HEK293T (cell line): Measurements from ENCODE around the gene RTTN.

ENCODE experiments used
- BHLHE40 ChIP-seq: fragments of 450-650 bp; IDR thresholded peaks from 2 replicates; pipeline ENCODE4 v1.6.1; 2016; ENCODE audit warnings: mild to moderate bottlenecking, moderate library complexity, borderline replicate concordance
- FOXK2 ChIP-seq: fragments of 450-650 bp; IDR thresholded peaks from 2 replicates; pipeline ENCODE4 v1.6.1; 2016; ENCODE audit warnings: mild to moderate bottlenecking
- FOXM1 ChIP-seq: fragments of 450-650 bp; IDR thresholded peaks from 2 replicates; pipeline ENCODE4 v1.6.1; 2017; ENCODE audit warnings: mild to moderate bottlenecking, borderline replicate concordance
- HDGF ChIP-seq: fragments of 450-650 bp; IDR thresholded peaks from 2 replicates; pipeline ENCODE4 v1.6.1; 2017; ENCODE audit warnings: antibody characterized with exemption, borderline replicate concordance
- L3MBTL2 ChIP-seq: fragments of 450-650 bp; conservative IDR thresholded peaks from 2 replicates; pipeline ENCODE4 v1.6.1; 2016; ENCODE audit warnings: mild to moderate bottlenecking
- SP1 ChIP-seq: fragments of 450-650 bp; IDR thresholded peaks from 2 replicates; pipeline ENCODE4 v1.6.1; 2017
- SUZ12 ChIP-seq: fragments of 450-650 bp; IDR thresholded peaks from 2 replicates; pipeline ENCODE4 v1.6.1; 2016; ENCODE audit warnings: mild to moderate bottlenecking

- no peak for TF ChIP-seq FOXK2
- TF ChIP-seq SP1, result no peak
- no peak for TF ChIP-seq SUZ12
- TF ChIP-seq FOXM1, result no peak
- TF ChIP-seq HDGF, result no peak
- TF ChIP-seq BHLHE40, result no peak
- no peak for TF ChIP-seq L3MBTL2
These were observed 250.6 kb downstream of the RTTN start for GRCh38 chr18:69954719-69955480.
